Spinal cord (tissue), 4 donors: ENCODE measurements around the gene COG8. TPM values are rescaled to one million over a fixed set of nuclear protein-coding genes. Genes with fewer than 3 reads are reported as not detected.

Source experiments
- polyA plus RNA-seq, 2 donors: library from polyadenylated mRNA; unstranded; fragments of 120-200 nt; gene quantifications; one replicate each; pipeline ENCODE4 v1.2.1, GENCODE V29; 2013; ENCODE audit not compliant: insufficient read length in 2 of 2
- total RNA-seq, 2 donors: library from RNA; depleted of rRNA in 1 of 2; stranded (reverse); fragments of 120-200 nt in 1 of 2; fragments of >200 nt in 1 of 2; gene quantifications; one replicate each; pipeline versions ENCODE4 v1.2.3 to v1.2.4, GENCODE V29; 2013 to 2014

Gene COG8
- total and polyA plus RNA-seq, 4 donors, result 31.5 to 41.6 (median 37.1) TPM

Other genes with a start within 250 kb of the COG8 start
- gene HAS3, start 233.9 kb downstream of the COG8 start, total RNA-seq, result 1 to 10 TPM; 1.4 to 1.7 TPM
- 1 to 10 TPM; 5.8 to 6.6 TPM for gene HAS3, start 233.9 kb downstream of the COG8 start, polyA plus RNA-seq
- gene CHTF8, start 207.0 kb downstream of the COG8 start, total RNA-seq, result 10 to 100 TPM; 44.2 to 46.8 TPM
- 10 to 100 TPM; 71.3 to 75.7 TPM for gene CHTF8, start 207.0 kb downstream of the COG8 start, polyA plus RNA-seq
- 10 to 100 TPM; 19.1 to 23.9 TPM for gene UTP4, start 206.9 kb downstream of the COG8 start, total RNA-seq
- 10 to 100 TPM; 36.9 to 37.7 TPM for gene UTP4, start 206.9 kb downstream of the COG8 start, polyA plus RNA-seq
- 10 to 100 TPM; 20.5 to 20.8 TPM for gene SNTB2, start 152.4 kb downstream of the COG8 start, total RNA-seq
- gene SNTB2, start 152.4 kb downstream of the COG8 start, polyA plus RNA-seq, result 10 to 100 TPM in 1 of 2 donors, 1 to 10 TPM in 1; 6.6 to 10.7 TPM
- gene VPS4A, start 28.2 kb downstream of the COG8 start, total RNA-seq, result 10 to 100 TPM; 23.3 to 30.4 TPM
- 10 to 100 TPM; 60.8 to 76.2 TPM for gene VPS4A, start 28.2 kb downstream of the COG8 start, polyA plus RNA-seq
- 1 to 10 TPM; 4.1 to 9.4 TPM for gene PDF, start 9.0 kb downstream of the COG8 start, total RNA-seq
- 1 to 10 TPM; 6.5 to 8.0 TPM for gene PDF, start 9.0 kb downstream of the COG8 start, polyA plus RNA-seq
- gene NIP7, start 208 bp upstream of the COG8 start, total RNA-seq, result 10 to 100 TPM; 15.5 to 16.6 TPM
- 10 to 100 TPM; 16.6 to 19.1 TPM for gene NIP7, start 208 bp upstream of the COG8 start, polyA plus RNA-seq
- under 1 TPM in 1 of 2 donors, not detected in 1; 0.33 TPM for gene TMED6, start 12.2 kb upstream of the COG8 start, total RNA-seq
- 1 to 10 TPM; 2.3 to 2.4 TPM for gene TMED6, start 12.2 kb upstream of the COG8 start, polyA plus RNA-seq
- gene TERF2, start 46.4 kb upstream of the COG8 start, total RNA-seq, result 10 to 100 TPM; 16.6 to 40.8 TPM
- 10 to 100 TPM; 54.5 to 56.8 TPM for gene TERF2, start 46.4 kb upstream of the COG8 start, polyA plus RNA-seq
- 10 to 100 TPM; 61.8 to 98.7 TPM for gene CYB5B, start 85.1 kb upstream of the COG8 start, total RNA-seq
- 100 to 1,000 TPM in 1 of 2 donors, 10 to 100 TPM in 1; 96.5 to 105 TPM for gene CYB5B, start 85.1 kb upstream of the COG8 start, polyA plus RNA-seq
- gene NFAT5, start 226.4 kb upstream of the COG8 start, total RNA-seq, result 10 to 100 TPM; 35.0 to 44.9 TPM
- 10 to 100 TPM; 14.7 to 17.8 TPM for gene NFAT5, start 226.4 kb upstream of the COG8 start, polyA plus RNA-seq